Activated CD8-positive, alpha-beta memory T cell treated with anti-CD3 and anti-CD28 coated beads for 4 hours (primary cell): ENCODE measurements around the gene LSMEM2.
"Not testable (repeated sequence)": the region's sequence is repeated elsewhere in the genome, so short reads cannot be mapped to it uniquely, and the experiment has no call there.

ENCODE experiments used
- DNase-seq, 2 donors: peaks; one replicate each; pipeline ENCODE4 v3.0.0-alpha.2; 2020; ENCODE audit warnings: low read depth in 2 of 2

The LSMEM2 gene

DNA sequence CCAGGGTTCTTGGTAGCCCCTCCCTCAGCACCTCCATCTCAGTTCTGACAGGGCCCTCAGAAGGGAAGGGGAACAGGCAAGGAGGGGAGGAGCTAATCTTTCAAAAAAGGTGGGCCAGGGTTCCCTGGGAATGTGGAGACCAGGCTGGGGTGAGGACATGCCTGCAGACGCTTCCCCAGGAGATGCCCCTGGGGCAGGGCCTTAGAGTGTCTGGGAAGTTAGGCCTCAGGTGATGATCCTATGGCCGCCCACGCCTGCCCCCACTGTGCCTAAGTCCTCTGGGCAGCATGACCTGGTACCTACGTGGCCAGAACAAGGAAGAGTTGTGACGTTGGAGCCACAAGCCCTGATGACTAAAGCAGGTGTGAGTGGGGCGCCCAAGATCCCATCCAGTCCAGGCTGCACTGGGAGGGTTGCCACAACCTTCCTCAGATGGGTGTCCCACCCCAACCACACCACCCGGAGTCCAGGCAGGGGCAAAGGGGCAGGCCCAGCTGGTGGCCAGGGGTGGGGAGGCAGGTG lies 13.9 kb upstream of the LSMEM2 start:
- DNase-seq, result no peak

DNA sequence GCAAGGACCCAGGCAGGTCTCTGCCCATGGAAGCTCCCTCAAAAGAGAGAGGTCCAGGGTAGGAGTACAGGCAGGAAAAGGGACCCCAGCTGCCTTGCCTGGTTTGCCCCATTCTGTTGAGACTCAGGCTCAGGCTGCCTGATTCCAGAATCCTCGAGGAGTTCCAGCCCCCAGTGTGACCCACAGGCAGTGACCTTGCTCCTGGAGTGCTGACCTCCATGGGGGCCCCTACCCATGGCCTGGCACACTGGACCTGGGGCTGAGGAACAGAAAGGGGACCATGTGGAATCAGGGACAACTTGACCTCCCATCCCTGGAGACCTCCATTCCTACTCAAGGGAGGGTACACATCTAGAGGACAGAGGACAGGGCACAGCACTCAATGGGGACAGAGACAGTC lies 13.3 kb upstream of the LSMEM2 start:
- DNase-seq, result no peak

DNA sequence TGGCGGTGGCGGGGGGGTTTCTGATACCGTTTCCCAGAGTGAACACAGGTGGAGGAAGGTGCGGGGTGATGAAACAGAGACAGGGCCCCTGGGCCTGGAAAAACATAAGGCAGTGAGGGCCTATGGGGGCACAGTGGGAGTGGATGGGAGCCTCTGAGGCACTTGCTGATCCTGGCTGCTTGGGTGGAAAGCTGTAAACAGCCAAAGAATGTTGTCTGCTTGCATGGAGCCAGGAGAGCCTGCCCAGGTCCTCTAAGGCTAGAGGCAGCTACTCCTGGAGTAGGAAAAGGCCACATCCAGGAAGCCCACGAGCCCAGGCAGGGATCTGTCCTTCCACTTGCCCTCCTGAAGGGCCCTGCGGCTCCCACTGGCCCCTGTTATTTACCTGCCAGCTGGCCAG lies 12.9 kb upstream of the LSMEM2 start:
- no peak for DNase-seq

DNA sequence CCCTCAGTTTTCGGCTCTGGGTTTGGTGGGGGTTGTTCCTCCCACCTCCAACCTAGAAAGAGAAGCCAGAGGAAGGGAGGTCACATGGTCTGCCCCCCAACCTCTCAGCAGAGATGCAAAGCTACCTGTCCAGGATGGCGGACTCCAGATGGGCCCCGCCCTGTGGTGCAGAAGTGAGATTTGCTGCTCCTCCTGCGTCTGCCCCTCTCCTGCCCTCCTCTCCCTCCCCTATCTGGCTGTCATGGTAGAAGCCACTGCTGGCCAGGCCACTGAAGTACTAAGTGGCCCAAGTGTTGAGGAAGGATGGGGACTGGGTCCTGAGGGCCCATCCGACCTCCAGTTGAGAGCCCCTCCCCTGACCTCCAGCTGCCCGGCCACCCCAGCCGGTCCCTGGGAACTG lies 12.1 kb upstream of the LSMEM2 start:
- DNase-seq, result no peak

DNA sequence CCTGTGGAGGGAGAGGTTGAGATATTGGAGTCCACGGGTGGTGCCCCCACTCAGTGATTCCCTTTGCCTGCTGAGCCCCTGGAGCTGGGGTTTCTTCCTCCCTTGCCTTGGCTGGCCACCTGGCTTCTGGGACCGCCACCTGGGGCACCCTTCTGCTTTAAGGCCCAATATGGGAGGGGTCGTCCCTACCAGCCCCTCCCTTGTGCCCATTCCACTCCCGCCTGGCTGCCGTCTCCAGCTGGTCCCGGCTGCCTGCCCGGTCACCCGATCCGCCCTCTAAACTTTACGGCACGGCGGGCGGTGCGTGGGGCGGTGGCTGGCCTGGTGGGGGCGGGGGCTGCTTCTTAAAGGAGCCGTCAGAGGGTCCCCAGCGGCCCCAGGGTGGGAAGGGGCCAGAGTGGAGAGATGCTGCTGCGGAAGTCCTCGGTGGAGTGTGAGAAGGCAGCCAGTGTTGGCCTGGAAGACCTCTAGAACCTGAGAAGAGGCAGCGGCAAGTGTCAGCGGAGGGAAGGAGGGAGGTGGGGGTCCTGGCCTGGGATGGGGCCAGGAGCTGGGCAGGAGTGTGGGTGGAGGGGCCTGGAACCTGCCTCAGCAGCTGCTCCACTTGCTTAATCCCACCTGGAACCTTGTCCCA lies 11.5 kb upstream of the LSMEM2 start:
- no peak for DNase-seq

DNA sequence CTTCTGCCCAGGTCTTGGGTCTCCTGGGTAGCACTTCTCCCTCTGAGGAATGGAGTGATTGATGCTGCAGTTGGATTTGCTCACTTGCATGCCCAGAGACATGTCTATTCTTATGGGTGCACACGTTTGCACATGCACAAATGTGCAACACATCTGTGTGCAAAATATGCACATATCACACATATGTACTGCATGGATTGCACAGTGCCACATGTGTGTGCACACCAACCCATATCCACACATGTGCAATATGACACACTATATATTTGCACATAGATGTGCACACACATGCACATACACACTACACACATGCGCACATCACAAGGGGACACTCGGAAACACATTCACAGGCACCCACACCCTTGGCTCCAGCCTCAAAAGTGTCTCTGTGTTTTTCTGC lies 10.6 kb upstream of the LSMEM2 start:
- no peak for DNase-seq

DNA sequence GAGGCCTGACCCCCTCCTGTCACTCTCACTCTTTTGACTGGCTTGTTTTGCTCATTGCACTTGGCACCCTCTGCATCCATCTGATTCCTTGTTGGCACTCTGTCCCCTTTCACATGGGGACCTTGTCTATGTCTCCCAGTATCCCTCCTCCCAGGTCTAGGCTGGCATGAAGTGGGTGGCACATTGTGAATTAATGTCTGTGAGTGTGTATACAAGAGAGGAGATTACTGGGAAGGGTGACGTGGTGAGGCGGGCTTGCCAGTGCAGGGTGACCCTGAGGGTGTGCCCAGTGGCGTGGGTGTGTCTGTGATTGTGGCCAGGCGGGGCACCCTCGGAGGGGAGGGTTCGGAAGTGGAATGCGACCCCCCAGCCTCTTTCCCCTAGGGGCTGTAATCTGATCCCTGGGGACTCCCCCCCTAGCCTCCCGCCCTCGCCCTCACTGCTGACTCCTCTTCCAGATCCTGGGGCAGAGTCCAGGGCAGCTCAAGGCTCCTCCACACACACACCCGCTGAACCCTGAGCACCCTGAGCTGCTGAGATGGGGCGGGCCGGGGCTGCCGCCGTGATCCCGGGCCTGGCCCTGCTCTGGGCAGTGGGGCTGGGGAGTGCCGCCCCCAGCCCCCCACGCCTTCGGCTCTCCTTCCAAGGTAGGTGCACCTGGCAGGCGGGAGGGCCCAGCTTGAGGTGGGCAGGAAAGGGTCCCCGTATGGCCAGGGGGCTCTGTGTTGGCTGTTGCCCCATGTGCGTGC lies 10.0 kb upstream of the LSMEM2 start, which contains the start of gene SEMA3B:
Gene SEMA3B, plus strand, starts transcription at position 445 of the 749 bp plus-strand sequence. Its CDS starts 94 bp downstream, at position 539.
- no peak for DNase-seq

DNA sequence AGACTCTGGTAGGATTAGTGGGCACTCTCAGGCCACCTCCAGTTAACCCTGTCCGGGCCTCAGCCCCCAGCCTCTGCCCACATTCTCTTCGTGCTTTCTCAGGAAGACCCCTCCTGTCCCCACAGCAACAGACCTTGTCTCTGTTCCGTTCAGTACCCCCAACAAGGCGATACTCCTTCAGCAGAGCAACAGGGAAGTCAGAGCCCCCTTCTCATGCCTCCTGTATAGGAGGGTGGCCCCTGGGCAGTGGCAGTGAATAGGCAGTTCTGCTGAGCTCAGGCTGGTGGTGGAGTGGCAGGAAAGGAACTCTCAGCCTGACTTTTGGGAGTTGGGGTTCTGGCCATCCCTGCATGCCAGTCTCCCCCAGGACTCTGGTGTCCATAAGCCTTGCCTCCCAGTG lies 9.4 kb upstream of the LSMEM2 start:
- DNase-seq, result no peak

DNA sequence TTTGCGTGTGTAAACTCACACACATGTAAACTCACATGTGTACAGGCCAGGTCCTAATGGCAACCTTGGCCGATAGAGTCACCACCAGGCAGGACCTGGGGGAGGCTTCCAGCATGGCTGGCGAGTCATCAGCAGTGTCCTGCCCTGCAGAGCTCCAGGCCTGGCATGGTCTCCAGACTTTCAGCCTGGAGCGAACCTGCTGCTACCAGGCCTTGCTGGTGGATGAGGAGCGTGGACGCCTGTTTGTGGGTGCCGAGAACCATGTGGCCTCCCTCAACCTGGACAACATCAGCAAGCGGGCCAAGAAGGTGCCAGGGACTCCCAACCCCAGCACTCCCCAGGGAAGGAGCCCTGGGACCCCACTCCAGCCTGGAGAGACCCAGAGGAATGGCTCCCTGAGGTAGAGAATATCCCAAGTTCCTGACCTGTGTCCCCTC lies 8.9 kb upstream of the LSMEM2 start:
- DNase-seq, result no peak

DNA sequence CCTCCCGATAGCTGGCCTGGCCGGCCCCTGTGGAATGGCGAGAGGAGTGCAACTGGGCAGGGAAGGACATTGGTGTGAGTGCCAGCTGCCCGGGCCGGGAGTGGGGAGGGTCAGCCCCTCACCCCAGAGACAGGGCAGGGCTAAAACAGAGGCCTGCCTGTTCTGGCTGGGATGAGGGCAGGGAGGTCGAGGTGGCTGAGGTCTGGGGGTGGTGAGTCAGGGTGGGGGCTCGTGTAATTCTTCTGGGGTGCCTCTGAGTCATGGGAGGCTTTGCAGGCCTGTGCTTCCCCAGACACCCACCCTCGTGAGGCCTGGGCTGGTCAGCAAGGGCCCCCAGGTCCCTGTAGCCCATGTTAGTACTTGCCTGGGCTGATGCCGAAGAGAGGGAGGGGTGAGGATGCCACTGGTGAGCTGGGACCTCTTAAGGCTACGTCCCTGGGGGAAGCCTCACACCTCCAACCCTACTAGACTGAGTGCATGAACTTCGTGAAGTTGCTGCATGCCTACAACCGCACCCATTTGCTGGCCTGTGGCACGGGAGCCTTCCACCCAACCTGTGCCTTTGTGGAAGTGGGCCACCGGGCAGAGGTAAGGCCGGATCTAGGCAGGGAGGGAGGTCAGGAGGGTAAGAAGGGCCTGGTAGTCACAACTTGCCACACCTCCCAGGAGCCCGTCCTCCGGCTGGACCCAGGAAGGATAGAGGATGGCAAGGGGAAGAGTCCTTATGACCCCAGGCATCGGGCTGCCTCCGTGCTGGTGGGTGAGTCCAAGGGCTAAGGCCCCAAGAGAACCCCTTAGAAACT lies 8.3 kb upstream of the LSMEM2 start:
- DNase-seq, result no peak

DNA sequence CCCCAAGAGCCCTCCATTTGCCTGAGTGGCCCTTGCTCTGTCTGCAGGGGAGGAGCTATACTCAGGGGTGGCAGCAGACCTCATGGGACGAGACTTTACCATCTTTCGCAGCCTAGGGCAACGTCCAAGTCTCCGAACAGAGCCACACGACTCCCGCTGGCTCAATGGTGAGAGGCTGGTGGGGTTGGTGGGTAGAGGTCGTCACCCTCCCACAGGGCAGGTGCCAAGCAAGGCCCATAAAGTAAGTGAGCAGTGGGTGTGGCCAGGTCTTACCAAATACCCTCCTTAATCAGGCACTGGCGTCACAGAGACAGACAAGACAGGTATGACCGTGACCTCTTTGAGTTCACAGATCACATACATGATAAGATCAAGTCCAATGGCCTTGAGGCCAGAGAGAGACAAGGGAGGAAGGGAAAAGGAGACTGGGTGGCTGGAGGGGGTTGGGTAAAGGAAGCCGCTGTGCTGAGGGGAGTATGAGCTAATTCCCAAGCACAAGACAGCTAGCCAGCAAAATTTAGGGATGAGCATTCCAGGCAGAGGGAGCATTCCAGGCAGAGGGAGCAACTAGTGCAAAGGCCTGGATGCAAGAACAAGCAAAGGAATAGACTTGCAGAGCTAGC lies 7.5 kb upstream of the LSMEM2 start:
- DNase-seq, result no peak

DNA sequence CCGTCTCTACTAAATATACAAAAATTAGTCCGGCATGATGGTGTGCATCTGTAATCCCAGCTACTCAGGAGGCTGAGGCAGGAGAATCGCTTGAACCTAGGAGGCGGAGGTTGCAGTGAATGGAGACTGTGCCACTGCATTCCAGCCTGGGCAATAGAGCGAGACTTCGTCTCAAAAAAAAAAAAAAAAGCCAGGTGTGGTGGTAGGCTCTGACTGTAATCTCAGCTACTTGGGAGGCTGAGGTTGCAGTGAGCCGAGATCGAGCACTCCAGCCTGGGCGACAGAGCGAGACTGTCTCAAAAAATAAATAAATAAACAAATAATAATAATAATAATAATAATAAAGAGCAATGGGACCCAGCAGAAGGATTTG lies 6.4 kb upstream of the LSMEM2 start:
- not testable (repeated sequence) for DNase-seq

DNA sequence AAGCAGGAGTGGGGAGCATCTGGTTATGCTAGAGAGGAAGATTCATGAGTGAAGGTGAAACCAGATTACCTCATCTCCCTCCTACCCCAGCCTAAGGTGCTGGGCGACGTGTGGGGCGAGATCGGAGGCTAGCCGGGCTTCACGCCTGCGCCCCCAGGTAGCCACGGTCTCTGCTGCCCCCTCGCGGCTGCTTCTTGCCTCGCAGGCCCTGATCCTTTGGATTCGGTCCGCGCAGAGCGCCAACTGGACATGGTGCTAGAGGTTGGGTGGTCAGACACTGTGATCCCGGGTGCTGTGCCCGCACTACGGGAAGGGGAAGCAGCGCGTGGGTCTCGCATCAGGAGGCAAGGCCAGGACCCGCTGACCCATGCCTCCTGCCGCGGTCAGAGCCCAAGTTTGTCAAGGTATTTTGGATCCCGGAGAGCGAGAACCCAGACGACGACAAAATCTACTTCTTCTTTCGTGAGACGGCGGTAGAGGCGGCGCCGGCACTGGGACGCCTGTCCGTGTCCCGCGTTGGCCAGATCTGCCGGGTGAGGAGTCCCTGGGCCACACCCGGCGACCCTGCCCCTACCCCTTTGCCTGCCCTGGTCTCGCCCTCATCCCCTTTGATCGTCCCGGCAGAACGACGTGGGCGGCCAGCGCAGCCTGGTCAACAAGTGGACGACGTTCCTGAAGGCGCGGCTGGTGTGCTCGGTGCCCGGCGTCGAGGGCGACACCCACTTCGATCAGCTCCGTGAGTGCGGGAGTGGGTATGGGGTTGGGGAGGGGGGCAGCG lies 5.8 kb upstream of the LSMEM2 start:
- DNase-seq, result peak; percentile 71 to 74

DNA sequence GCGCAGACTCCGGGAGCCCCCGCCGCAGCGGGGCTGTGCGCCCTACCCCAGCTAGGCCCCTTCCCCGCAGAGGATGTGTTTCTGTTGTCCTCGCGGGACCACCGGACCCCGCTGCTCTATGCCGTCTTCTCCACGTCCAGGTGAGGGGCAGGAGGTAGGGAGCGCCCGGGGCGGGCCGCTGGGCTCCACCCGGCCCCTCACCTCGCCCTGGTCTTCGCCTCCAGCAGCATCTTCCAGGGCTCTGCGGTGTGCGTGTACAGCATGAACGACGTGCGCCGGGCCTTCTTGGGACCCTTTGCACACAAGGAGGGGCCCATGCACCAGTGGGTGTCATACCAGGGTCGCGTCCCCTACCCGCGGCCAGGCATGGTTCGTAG lies 5.2 kb upstream of the LSMEM2 start:
- no peak for DNase-seq

DNA sequence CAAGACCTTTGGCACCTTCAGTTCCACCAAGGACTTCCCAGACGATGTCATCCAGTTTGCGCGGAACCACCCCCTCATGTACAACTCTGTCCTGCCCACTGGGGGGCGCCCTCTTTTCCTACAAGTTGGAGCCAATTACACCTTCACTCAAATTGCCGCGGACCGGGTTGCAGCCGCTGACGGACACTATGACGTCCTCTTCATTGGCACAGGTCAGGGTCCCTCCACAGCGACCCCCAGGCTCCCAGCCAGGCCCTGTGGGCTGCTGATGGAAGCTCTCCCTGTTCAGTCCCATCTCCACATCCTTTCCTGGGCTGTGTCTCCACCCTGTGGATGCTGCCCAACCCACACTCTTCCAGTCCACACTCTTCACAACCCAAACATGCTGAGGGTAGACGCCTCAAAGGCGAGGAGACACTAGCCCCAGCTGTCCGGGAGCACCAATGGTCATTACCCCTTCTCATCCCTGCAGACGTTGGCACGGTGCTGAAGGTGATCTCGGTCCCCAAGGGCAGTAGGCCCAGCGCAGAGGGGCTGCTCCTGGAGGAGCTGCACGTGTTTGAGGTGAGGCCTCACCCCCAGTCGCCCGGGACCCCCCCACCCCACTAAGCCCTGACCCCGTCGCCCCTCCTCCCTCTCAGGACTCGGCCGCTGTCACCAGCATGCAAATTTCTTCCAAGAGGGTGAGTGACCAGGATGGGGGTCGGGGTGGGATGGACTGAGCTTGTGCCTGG lies 4.3 kb upstream of the LSMEM2 start:
- DNase-seq, result peak; percentile 30 to 46

DNA sequence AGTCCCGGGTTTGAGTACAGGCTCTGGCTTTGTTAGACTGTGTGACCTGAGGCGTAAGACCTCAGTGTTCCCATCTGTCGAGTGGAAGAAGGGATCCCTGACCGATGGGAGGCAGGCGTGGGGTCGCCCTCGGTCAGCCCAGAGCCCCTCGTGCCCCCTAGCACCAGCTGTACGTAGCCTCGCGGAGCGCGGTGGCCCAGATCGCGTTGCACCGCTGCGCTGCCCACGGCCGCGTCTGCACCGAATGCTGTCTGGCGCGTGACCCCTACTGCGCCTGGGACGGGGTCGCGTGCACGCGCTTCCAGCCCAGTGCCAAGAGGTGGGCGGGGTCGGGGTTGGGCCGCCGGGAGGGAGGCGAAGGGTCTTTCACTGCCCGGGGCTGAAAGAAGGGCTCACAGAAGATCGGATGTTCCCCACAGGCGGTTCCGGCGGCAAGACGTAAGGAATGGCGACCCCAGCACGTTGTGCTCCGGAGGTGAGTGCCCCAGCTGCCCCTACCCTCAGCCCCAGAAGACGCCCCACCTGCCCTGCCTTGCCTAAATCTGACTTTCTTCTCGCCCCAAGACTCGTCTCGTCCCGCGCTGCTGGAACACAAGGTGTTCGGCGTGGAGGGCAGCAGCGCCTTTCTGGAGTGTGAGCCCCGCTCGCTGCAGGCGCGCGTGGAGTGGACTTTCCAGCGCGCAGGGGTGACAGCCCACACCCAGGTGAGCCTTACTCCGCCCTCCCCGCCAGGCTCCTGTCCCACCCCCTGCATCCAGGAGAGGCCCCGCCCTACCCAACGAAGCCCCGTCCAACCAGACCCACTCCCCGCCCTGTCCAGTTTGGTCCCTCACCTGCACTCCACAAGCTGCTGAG lies 3.5 kb upstream of the LSMEM2 start:
- no peak for DNase-seq

DNA sequence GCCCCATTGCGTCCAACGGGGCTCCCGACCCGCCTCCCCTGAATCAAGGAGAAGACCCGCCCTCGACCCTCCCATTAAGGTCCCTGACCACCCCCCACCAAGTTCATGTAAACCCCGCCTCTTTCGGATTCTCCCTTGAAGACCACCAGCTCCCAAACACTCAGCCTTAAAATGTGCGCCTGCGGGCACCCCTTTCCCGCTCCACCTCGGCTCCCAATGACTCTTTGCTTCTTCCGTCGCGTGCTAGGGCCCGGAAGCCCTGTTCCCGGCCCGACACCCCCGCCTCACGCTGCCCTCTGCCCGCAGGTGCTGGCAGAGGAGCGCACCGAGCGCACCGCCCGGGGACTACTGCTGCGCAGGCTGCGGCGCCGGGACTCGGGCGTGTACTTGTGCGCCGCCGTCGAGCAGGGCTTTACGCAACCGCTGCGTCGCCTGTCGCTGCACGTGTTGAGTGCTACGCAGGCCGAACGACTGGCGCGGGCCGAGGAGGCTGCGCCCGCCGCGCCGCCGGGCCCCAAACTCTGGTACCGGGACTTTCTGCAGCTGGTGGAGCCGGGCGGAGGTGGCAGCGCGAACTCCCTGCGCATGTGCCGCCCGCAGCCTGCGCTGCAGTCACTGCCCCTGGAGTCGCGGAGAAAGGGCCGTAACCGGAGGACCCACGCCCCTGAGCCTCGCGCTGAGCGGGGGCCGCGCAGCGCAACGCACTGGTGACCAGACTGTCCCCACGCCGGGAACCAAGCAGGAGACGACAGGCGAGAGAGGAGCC lies 2.7 kb upstream of the LSMEM2 start:
- no peak for DNase-seq

DNA sequence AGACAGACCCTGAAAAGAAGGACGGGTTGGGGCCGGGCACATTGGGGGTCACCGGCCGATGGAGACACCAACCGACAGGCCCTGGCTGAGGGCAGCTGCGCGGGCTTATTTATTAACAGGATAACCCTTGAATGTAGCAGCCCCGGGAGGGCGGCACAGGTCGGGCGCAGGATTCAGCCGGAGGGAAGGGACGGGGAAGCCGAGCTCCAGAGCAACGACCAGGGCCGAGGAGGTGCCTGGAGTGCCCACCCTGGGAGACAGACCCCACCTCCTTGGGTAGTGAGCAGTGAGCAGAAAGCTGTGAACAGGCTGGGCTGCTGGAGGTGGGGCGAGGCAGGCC lies 2.2 kb upstream of the LSMEM2 start:
- DNase-seq, result no peak
